Uterus (tissue), 4 donors: ENCODE results near the gene ZNF649. TPM values are rescaled to one million over a fixed set of nuclear protein-coding genes. Genes with fewer than 3 reads are reported as not detected.

ENCODE experiments used
- DNase-seq, 2 donors: peaks; one replicate each; pipeline ENCODE4 v3.0.0-alpha.2; 2019 to 2020
- H3K27ac ChIP-seq, 2 donors: fragments of 200-600 bp; sonication (generic); 1 replicate in 1 of 2; 2 replicates in 1 of 2; pipeline ENCODE4 v1.5.1; 2016 to 2018
- H3K27me3 ChIP-seq, 2 donors: fragments of 200-600 bp; sonication (generic); one replicate each; pipeline ENCODE4 v1.5.1; 2018 to 2019; ENCODE audit warnings: control low read depth in 1 of 2
- H3K36me3 ChIP-seq, 2 donors: fragments of 200-600 bp; sonication (generic); one replicate each; pipeline ENCODE4 v1.5.1; 2019; ENCODE audit warnings: control low read depth in 1 of 2
- H3K4me1 ChIP-seq, 2 donors: fragments of 200-600 bp; sonication (generic); one replicate each; pipeline ENCODE4 v1.5.1; 2018 to 2019; ENCODE audit warnings: control low read depth in 1 of 2
- H3K4me3 ChIP-seq, 2 donors: fragments of 200-600 bp; sonication (generic); 1 replicate in 1 of 2; 2 replicates in 1 of 2; pipeline ENCODE4 v1.5.1; 2018 to 2019; ENCODE audit warnings: mild to moderate bottlenecking in 1 of 2
- H3K9me3 ChIP-seq, 2 donors: fragments of 200-600 bp; sonication (generic); one replicate each; pipeline ENCODE4 v1.5.1; 2019; ENCODE audit warnings: control low read depth in 1 of 2
- POLR2A ChIP-seq, 2 donors: fragments of 450-650 bp; IDR thresholded peaks; one replicate each; pipeline ENCODE4 v1.6.1; 2016; ENCODE audit warnings: antibody characterized with exemption in 2 of 2, mild to moderate bottlenecking in 1 of 2, moderate library complexity in 1 of 2
- intact Hi-C: fragments of 100-400 bp; cut with DNase I; formaldehyde crosslinking; loops from one replicate; pipeline ENCODE4 v1.15.1; 2023; ENCODE audit warnings: low total_unique reads
- total RNA-seq, 4 donors: library from RNA; depleted of rRNA in 3 of 4; stranded (reverse); fragments of >200 nt in 3 of 4; gene quantifications; one replicate each; pipeline versions ENCODE4 v1.1.0 to v1.2.4, GENCODE V29; 2014 to 2023
- TF ChIP-seq, protein P1 (sequence below), 4 experiments: fragments of 200-600 bp in 2 of 4; fragments of 450-650 bp in 2 of 4; sonication (generic) in 2 of 4; IDR thresholded peaks; one replicate each; pipeline ENCODE4 v1.5.1; 2016 to 2019; ENCODE audit warnings: antibody characterized with exemption in 4 of 4, mild to moderate bottlenecking in 2 of 4, moderate library complexity in 1 of 4
- donor health status: DM: yes; HTN: yes; CAD: no.

The ZNF649 gene
- total RNA-seq, 4 donors from 2014 or later = 3.1 to 36.4 (median 14.6) TPM

DNA sequence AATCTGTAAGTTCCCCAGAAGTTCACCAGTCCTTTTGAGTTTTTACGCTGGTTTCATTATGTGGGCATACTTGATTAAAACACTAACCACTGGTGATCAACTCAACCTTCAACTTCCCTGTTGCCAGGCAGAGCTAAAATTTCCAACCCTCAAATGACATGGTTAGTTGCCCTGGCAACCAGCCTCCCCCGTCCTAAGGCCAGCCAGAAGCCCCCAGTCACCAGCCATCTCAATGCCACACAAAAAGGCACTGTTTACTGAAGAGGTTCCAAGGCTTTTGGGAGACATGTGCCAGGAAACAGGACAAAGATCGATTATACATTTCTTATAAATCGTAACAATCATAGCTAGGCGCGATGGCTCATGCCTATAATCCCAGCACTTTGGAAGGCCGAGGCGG lies 1.6 kb downstream of the ZNF649 start:
- H3K27ac ChIP-seq = no peak overlapping the region
- no peak overlapping the region for H3K4me3 ChIP-seq
- no peaks in the 10 kb centered on the region for H3K4me1 ChIP-seq
- no peak for DNase-seq
- H3K9me3 ChIP-seq = peaks cover 0 to 25% of the 10 kb centered on the region in 2 donors
- no peak for TF ChIP-seq POLR2A (IDR thresholded peaks at IDR 0.05)
- TF ChIP-seq, protein P1, sequence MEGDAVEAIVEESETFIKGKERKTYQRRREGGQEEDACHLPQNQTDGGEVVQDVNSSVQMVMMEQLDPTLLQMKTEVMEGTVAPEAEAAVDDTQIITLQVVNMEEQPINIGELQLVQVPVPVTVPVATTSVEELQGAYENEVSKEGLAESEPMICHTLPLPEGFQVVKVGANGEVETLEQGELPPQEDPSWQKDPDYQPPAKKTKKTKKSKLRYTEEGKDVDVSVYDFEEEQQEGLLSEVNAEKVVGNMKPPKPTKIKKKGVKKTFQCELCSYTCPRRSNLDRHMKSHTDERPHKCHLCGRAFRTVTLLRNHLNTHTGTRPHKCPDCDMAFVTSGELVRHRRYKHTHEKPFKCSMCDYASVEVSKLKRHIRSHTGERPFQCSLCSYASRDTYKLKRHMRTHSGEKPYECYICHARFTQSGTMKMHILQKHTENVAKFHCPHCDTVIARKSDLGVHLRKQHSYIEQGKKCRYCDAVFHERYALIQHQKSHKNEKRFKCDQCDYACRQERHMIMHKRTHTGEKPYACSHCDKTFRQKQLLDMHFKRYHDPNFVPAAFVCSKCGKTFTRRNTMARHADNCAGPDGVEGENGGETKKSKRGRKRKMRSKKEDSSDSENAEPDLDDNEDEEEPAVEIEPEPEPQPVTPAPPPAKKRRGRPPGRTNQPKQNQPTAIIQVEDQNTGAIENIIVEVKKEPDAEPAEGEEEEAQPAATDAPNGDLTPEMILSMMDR (IDR thresholded peaks at IDR 0.05) = no peak
- H3K36me3 ChIP-seq = no peaks in the 10 kb centered on the region
- H3K27me3 ChIP-seq = no peaks in the 10 kb centered on the region
- intact Hi-C loops = no loop called here

DNA sequence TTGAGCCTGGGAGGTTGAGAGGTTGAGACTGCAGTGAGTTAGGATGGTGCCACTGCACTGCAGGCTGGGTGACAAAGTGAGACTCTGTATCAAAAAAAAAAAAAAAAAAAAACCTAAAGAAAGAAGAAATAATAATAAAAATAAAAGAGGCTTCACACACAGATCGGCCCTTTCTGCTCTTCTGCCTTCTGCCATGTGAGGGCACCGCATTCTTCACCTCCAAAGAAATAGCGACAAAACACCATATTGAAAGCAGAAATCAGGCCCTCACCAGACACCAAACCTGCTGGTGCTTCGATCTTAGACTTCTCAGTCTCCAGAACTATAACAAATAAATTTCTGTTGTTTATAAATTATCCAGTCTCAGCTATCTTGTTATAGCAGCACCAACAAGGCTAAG lies 3.0 kb downstream of the ZNF649 start:
- H3K27me3 ChIP-seq = no peaks in the 10 kb centered on the region
- intact Hi-C loops = no loop called here
- TF ChIP-seq POLR2A (IDR thresholded peaks at IDR 0.05) = no peak
- TF ChIP-seq, protein P1 (IDR thresholded peaks at IDR 0.05) = no peak
- no peak for DNase-seq
- no peaks in the 10 kb centered on the region for H3K4me1 ChIP-seq
- no peak overlapping the region for H3K4me3 ChIP-seq
- peaks cover 0 to 36% of the 10 kb centered on the region in 2 donors for H3K9me3 ChIP-seq
- H3K27ac ChIP-seq = no peak overlapping the region
- no peaks in the 10 kb centered on the region for H3K36me3 ChIP-seq

DNA sequence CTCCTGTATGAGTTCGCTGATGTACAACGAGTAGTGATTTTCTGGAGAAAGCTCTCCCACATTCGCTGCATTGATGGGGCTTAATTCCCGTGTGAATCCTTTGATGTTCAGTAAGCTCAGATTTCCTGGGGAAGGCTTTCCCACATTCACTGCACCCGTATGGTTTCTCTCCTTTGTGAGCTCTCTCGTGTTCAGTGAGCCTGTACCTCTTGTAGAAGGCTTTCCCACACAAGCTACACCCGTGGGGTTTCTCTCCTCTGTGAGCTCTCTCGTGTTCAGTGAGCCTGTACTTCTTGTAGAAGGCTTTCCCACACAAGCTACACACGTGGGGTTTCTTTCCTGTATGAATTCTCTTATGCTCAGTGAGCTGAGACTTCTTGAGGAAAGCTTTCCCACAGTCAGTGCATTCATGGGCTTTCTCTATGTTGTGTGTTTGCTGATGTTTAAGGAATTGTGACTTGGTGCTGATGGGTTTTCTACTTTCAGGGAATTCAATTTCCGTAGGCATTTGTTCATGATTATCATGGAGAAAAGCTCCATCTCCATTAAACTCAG lies 13.5 kb downstream of the ZNF649 start:
- TF ChIP-seq, protein P1 (IDR thresholded peaks at IDR 0.05) = no peak
- TF ChIP-seq POLR2A (IDR thresholded peaks at IDR 0.05) = no peak
- no peak overlapping the region for H3K4me3 ChIP-seq
- no peak for DNase-seq
- intact Hi-C loops = no loop called here
- no peaks in the 10 kb centered on the region for H3K36me3 ChIP-seq
- no peak overlapping the region for H3K27ac ChIP-seq
- peaks cover 0 to 84% of the 10 kb centered on the region in 2 donors for H3K9me3 ChIP-seq
- no peaks in the 10 kb centered on the region for H3K27me3 ChIP-seq
- H3K4me1 ChIP-seq = no peaks in the 10 kb centered on the region

DNA sequence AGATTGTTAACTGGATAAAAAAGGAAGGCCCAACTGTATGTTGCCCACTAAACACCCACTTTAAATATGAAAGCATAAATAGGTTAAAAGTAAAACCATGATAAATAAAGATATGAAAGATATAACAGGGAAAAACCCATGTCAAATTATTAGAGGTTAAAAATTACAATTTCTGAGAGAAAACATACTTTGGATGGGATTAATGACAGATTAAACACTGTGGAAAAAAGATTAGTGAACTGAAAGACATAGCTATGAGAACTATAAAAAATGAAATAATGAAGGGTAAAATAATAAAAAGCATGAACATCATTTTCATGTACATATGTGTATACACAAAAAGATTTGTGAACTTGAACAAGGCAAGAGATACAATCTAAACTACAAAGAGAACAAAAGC lies 14.9 kb downstream of the ZNF649 start:
- Histone ChIP-seq H3K4me1 (no peaks in the 10 kb centered on the region), H3K9me3 (peaks cover 0 to 70% of the 10 kb centered on the region in 2 donors), H3K27me3 (no peaks in the 10 kb centered on the region), H3K27ac (no peak overlapping the region), H3K4me3 (no peak overlapping the region), H3K36me3 (no peaks in the 10 kb centered on the region)
- TF ChIP-seq, protein P1 (IDR thresholded peaks at IDR 0.05) = no peak
- TF ChIP-seq POLR2A (IDR thresholded peaks at IDR 0.05) = no peak
- no peak for DNase-seq
- intact Hi-C loops = no loop called here

DNA sequence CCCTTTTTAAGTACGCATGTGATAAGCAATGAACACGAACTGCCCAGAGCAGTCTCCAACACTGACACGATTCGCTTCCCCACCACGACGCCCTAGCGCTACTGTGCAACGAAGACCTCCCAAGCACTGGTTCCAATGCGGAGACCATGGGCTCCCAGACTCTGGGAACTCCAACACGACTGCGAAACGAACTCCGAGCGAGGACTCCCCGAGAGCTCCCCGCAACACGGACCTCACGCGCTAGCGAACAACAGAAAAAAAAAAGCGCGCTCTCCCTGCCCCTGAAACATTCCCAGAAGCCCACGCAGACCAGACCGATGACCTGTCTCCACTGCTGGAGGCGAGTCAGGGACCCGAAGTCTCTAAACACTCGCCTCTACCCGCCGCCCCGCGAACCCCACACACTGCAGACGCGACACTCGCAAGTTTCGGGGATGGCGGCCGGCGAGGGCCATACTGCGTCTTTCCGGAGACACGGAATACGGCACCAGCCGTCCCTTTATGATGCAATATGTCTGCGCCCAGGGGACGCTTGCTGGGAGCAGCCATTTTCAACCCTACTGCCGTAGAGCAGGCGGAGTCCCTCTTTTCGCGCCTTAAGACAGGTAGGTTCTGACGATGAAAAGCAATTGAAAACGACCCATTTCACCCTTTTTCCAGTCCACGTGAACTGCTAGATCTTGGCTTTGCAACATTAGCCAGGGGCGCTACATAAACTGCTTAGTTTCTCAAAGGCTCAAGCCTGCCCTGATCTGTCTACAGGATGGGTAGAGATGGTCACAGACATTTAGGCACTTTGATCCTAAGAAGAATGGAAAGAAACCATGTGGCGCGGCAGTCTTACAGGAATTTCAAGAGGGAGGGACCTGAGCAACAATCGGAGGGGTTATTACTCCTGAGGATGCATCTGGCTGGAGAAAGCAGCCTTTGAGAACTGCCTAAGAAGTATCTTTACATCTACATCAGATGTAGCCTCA lies 17.0 kb downstream of the ZNF649 start, which contains the start of gene ZNF577:
Gene ZNF577, minus strand, starts transcription at position 430 of the 977 bp plus-strand sequence. CDS start 7,569 bp downstream, outside the sequence.
- H3K4me3 ChIP-seq = peak within 1 kb of the TSS; percentile 62 to 64
- DNase-seq = peak; percentile 80 to 86
- H3K27ac ChIP-seq = peak within 1 kb of the TSS; percentile 74
- H3K27me3 ChIP-seq = no peaks in the 10 kb centered on the region
- H3K9me3 ChIP-seq = peaks cover 0 to 49% of the 10 kb centered on the region in 2 donors
- intact Hi-C loops = no loop called here
- no peaks in the 10 kb centered on the region for H3K4me1 ChIP-seq
- peak; percentile 11 to 19 for TF ChIP-seq POLR2A (IDR thresholded peaks at IDR 0.05)
- TF ChIP-seq, protein P1 (IDR thresholded peaks at IDR 0.05) = no peak
- no peaks in the 10 kb centered on the region for H3K36me3 ChIP-seq
